Activated naive CD8-positive, alpha-beta T cell treated with anti-CD3 and anti-CD28 coated beads, Interleukin-2, amount 50 U/mL, for 24 hours (primary cell): ENCODE data around the gene ZSCAN2.

ENCODE experiments used
- ATAC-seq: fragments of 150-1000 bp; cut with Tn5 transposase; one replicate; pipeline ENCODE4 v1.10.0; 2021
- DNase-seq: peaks from one replicate; pipeline ENCODE4 v3.0.0; 2021
- H3K27ac Mint-ChIP-seq: one replicate; pipeline ENCODE4 v1.8.0; 2021; ENCODE audit warnings: mild to moderate bottlenecking, mixed read lengths
- H3K27me3 Mint-ChIP-seq: one replicate; pipeline ENCODE4 v1.8.0; 2021; ENCODE audit warnings: mixed read lengths
- H3K36me3 Mint-ChIP-seq: one replicate; pipeline ENCODE4 v1.8.0; 2021; ENCODE audit warnings: low read depth, mixed read lengths
- H3K4me1 Mint-ChIP-seq: one replicate; pipeline ENCODE4 v1.8.0; 2021; ENCODE audit warnings: mixed read lengths
- H3K4me3 Mint-ChIP-seq: one replicate; pipeline ENCODE4 v1.8.0; 2021; ENCODE audit warnings: mild to moderate bottlenecking, moderate library complexity, mixed read lengths
- H3K9me3 Mint-ChIP-seq: one replicate; pipeline ENCODE4 v1.8.0; 2021; ENCODE audit warnings: mixed read lengths

The ZSCAN2 gene

GRCh38 chr15:84658788-84659411 lies 58.1 kb downstream of the ZSCAN2 start:
- Mint-ChIP-seq H3K27me3 (no peaks in the 10 kb centered on the region), H3K4me3 (peak overlapping the region; percentile 63), H3K9me3 (no peaks in the 10 kb centered on the region), H3K27ac (peak overlapping the region; percentile 76), H3K36me3 (no peaks in the 10 kb centered on the region), H3K4me1 (peaks cover 34% of the 10 kb centered on the region)
- ATAC-seq (no peak), DNase-seq (no peak)

GRCh38 chr15:84659904-84660781 lies 59.3 kb downstream of the ZSCAN2 start:
- Mint-ChIP-seq H3K36me3 (peaks cover 7% of the 10 kb centered on the region), H3K4me3 (no peak overlapping the region), H3K27me3 (no peaks in the 10 kb centered on the region), H3K4me1 (peaks cover 24% of the 10 kb centered on the region), H3K9me3 (no peaks in the 10 kb centered on the region), H3K27ac (no peak overlapping the region)
- ATAC-seq (no peak), DNase-seq (no peak)

DNA sequence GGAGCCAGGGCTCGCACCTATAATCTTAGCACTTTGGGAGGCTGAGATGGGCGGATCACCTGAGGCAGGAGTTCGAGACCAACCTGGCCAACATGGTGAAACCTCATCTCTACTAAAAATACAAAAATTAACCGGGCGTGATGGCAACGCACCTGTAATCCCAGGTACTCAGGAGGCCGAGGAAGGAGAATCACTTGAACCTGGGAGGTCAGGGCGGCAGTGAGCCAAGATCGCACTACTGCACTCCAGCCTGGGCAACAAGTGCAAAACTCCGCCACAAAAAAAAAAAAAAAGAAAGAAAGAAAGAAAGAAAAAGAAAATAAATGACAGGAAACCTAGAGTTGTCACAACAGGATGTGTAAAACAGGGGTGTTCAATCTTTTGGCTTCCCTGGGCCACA lies 60.2 kb downstream of the ZSCAN2 start:
- ATAC-seq (no peak), DNase-seq (no peak)
- Mint-ChIP-seq H3K27me3 (no peaks in the 10 kb centered on the region), H3K27ac (no peak overlapping the region), H3K9me3 (no peaks in the 10 kb centered on the region), H3K4me1 (peaks cover 23% of the 10 kb centered on the region), H3K36me3 (peaks cover 10% of the 10 kb centered on the region), H3K4me3 (no peak overlapping the region)

- H3K4me1 Mint-ChIP-seq, result peaks cover 27% of the 10 kb centered on the region
These were observed 65.6 kb downstream of the ZSCAN2 start for GRCh38 chr15:84666373-84666772.

DNA sequence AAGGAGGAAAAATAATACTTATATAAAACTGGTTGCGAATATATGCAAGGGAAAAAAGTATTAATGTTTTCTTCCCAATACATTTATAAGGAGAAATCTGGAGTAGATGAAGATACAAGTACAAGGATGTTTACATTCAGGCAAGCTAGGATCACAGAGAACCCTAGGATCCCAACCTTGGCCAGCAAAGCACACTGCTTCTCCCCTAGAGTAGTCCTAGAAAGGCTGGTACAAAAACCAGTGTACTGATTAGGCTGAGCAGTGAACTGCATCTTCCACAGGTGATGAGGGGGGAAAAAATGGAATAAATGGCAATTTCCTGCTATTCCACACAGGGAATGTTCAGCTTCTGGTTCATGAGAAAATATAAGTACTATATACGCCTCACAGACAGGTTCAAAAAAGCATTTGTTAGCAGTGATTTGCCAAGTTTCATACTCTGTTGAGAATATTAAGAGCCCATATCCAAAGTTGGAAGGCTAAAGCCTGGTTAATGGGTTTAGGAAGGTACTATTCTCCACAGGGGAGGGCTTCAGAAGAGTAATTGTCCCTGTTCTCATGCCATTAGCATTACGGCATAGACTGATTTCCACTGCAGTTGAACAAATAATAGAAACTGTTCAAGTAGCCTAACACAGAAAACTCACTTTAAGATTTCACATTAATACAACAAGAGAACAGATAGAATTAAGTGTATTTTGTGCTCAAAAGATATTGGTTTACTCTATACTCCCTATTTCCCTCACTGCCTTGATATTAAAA lies 67.6 kb downstream of the ZSCAN2 start:
- Mint-ChIP-seq H3K27me3 (no peaks in the 10 kb centered on the region), H3K4me1 (peaks cover 34% of the 10 kb centered on the region), H3K4me3 (no peak overlapping the region), H3K9me3 (no peaks in the 10 kb centered on the region), H3K27ac (peak overlapping the region; percentile 68), H3K36me3 (peaks cover 39% of the 10 kb centered on the region)
- ATAC-seq, result no peak
- no peak for DNase-seq

More at GRCh38 chr15:84666373-84666772, 65.6 kb downstream of the ZSCAN2 start:
- H3K27ac Mint-ChIP-seq, result peak overlapping the region; percentile 40
- H3K36me3 Mint-ChIP-seq, result peaks cover 37% of the 10 kb centered on the region
- H3K27me3 Mint-ChIP-seq, result no peaks in the 10 kb centered on the region
- ATAC-seq, result peak; percentile 17
- no peaks in the 10 kb centered on the region for H3K9me3 Mint-ChIP-seq
- DNase-seq, result no peak
- no peak overlapping the region for H3K4me3 Mint-ChIP-seq

DNA sequence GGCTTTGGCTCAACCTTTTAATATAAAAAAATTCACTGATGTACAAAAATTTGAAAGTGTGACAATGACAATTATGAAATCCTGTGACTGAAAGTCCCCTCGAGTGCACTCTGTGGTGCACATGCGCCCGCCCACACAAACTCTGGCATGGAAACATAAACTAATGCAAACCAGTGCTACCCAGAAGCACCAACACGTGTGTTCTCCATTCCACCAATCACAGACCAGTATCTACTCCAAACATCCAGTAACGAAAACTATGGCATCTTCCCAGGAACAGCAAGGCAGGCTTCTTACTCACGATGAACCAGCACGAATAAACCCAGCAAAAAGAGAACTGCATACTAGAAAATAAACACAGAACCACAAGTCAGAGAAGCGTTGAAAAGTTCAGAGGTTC lies 68.9 kb downstream of the ZSCAN2 start:
- peak; percentile 61 for DNase-seq
- Mint-ChIP-seq H3K27me3 (no peaks in the 10 kb centered on the region), H3K4me1 (peaks cover 35% of the 10 kb centered on the region), H3K27ac (peak overlapping the region; percentile 68), H3K36me3 (peaks cover 38% of the 10 kb centered on the region), H3K9me3 (no peaks in the 10 kb centered on the region), H3K4me3 (no peak overlapping the region)
- ATAC-seq, result peak; percentile 55

GRCh38 chr15:84671211-84671610 lies 70.4 kb downstream of the ZSCAN2 start:
- H3K4me3 Mint-ChIP-seq, result no peak overlapping the region
- peaks cover 32% of the 10 kb centered on the region for H3K4me1 Mint-ChIP-seq
- no peaks in the 10 kb centered on the region for H3K9me3 Mint-ChIP-seq
- peaks cover 34% of the 10 kb centered on the region for H3K36me3 Mint-ChIP-seq
- H3K27me3 Mint-ChIP-seq, result no peaks in the 10 kb centered on the region
- peak overlapping the region; percentile 5 for H3K27ac Mint-ChIP-seq
- DNase-seq, result no peak
- no peak for ATAC-seq
